ENCODE results near the gene AFF3. TPM values are rescaled to one million over a fixed set of nuclear protein-coding genes. Genes with fewer than 3 reads are reported as not detected.

The AFF3 gene
- total RNA-seq, 1 experiment from 2014 or later: 0.07 TPM

DNA sequence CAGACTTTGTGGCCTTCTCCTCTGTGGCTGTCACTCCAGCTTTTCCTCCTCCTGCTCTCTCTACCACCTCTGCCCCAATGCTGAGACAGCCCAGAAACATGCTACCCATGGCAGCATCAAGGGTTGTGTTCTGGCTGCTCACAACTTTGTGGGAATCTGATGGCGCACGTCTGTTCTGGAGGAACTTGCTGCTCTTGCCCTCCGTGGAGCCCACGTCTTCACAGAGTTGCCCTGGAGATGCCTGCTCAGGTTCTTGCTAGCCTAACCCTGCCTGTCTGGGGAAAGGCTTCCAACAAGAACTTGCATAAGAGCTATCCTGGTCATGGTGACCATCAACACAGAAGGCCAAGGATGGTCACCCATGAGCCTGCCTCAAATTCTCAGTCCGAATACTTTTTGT is 237.4 kb downstream of the AFF3 start:
- Histone ChIP-seq H3K27me3 (ENCODE audit: control insufficient read depth, insufficient read depth, low read length) (no peaks in the 10 kb centered on the region), H3K4me3 (ENCODE audit: insufficient read depth, low read depth, low read length) (no peak overlapping the region), H3K36me3 (replicated peaks; ENCODE audit: control insufficient read depth, insufficient read depth, low read length) (no peaks in the 10 kb centered on the region)
- DNase-seq: no peak

DNA sequence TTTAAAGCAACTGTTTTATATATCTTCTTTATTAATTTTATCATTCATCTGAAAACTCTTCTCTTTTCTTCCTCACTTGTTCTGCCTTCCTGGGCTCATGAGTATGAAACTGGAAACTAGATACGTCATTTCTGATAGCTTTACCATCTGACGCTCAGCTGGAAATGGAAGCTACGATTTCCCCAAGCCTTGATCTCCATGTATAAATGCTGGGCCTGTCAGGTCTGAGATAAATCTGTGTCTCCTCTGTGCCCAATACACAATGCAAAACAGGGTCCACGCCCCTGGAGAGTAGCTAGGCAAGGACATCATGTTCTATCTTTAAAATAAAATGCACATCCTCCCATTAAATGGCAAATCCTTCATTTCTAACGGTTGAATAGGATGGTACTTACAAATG is 238.4 kb downstream of the AFF3 start:
- Histone ChIP-seq H3K36me3 (replicated peaks; ENCODE audit: control insufficient read depth, insufficient read depth, low read length) (no peaks in the 10 kb centered on the region), H3K4me3 (ENCODE audit: insufficient read depth, low read depth, low read length) (no peak overlapping the region), H3K27me3 (ENCODE audit: control insufficient read depth, insufficient read depth, low read length) (no peaks in the 10 kb centered on the region)
- no peak for DNase-seq

DNA sequence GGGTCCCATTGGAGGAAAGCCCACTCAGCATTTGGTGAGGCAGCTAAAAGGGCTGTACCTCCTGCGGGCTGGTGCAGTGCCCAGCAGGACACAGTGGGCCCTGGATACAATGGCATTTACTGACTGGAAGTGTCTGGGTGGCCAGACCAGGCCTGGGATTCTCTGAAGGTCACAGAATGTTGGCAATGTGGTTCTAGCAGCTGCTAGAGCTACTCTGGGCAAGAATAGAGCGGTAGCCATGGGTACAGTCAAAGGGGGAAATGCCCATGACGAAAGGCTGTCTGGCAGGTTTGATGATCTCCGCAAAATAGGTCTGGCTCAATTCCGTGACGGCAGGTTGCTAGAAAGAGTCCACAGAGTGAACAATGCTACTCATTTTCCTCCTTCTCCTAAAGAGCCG is 241.8 kb downstream of the AFF3 start:
- Histone ChIP-seq H3K4me3 (ENCODE audit: insufficient read depth, low read depth, low read length) (no peak overlapping the region), H3K27me3 (ENCODE audit: control insufficient read depth, insufficient read depth, low read length) (no peaks in the 10 kb centered on the region), H3K36me3 (replicated peaks; ENCODE audit: control insufficient read depth, insufficient read depth, low read length) (no peaks in the 10 kb centered on the region)
- no peak for DNase-seq

DNA sequence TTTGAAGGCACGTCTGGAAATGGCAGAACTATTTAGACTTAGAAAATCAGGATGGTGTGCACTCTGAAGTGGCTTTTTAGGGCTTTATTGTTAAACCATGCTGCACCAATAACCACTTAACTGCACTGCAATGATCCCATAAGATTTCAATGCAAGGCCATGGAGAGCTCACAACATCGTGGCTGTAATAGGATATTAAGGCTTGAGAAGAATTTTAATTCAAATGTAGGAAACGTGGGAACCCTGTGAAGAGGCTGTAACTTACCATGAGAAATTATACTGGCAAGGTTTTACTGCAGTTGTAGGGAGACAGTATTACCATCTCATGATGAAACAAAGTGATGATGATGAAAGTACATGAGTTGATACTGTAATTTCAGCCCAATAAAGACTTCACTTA is 242.5 kb downstream of the AFF3 start:
- Histone ChIP-seq H3K36me3 (replicated peaks; ENCODE audit: control insufficient read depth, insufficient read depth, low read length) (no peaks in the 10 kb centered on the region), H3K4me3 (ENCODE audit: insufficient read depth, low read depth, low read length) (no peak overlapping the region), H3K27me3 (ENCODE audit: control insufficient read depth, insufficient read depth, low read length) (no peaks in the 10 kb centered on the region)
- no peak for DNase-seq

DNA sequence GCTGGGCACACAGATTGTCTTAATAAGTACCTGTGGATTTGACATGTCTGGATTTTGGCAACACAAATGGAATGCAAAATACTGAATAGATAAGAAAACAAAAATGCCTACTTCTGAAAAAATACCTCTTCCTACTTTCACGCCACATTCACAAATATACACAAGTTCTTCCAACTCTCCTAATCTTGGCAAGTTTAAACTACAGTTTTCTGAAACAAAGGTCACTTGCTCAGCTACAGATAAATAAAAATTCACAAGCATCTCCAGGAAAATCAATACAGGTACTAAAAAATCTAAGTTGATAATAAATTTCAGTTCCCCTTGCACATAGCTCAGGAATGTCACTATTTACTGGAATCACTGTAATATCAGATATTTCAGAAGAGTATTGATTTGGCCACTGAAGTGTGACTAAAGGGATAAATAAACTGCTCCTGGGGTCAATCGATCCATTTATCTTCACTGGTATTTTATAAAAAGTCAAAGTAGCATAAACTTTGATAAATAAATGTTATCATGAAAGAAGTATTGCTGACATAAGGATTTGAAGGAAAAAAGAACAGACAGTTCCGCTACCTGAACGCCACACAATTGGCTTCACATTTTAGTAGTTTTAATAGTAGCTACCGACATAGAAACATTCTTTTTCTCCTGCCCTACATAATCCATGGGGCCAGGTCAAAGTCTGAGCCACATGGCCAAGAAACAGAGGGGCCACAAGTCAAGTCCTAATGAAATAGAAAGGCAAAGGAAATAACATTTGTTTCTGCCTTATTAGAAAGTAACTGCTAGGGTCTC is 243.1 kb downstream of the AFF3 start:
- no peaks in the 10 kb centered on the region for H3K27me3 ChIP-seq (ENCODE audit: control insufficient read depth, insufficient read depth, low read length)
- no peak for DNase-seq
- no peaks in the 10 kb centered on the region for H3K36me3 ChIP-seq (replicated peaks; ENCODE audit: control insufficient read depth, insufficient read depth, low read length)
- no peak overlapping the region for H3K4me3 ChIP-seq (ENCODE audit: insufficient read depth, low read depth, low read length)

DNA sequence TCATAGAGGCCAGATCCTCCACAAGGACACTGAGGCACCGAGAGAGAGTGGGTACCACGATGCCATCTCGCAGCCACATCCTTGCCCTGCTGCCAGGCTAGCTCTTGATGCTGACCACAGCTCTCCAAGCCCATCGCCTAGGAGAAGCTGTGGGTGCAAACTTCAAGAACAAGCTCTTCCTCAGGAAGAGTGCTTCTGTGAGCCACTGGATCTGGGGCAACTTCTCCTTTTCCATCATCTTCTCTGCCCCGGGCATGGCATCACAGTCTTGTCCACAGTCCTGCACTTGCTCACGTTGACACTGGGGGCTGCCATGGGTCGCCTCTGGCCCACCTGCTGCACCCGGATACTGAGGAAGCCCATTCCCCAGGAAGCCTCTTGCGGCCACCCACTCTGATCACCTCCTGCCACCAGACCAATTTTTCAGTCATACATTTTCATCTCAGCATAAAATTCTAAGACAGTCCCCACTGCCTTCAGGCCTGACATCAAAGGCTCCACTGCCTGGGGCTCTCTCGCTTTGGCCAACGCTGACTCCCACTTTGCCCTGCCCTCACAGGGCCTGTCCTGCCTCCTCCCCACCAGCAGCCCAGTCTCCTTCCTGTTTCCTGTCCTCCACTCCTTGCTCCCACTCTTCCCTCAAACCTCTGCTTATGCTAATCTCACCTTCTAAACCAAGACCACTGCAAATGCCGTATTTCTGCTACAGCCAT is 243.9 kb downstream of the AFF3 start:
- Histone ChIP-seq H3K27me3 (ENCODE audit: control insufficient read depth, insufficient read depth, low read length) (no peaks in the 10 kb centered on the region), H3K4me3 (ENCODE audit: insufficient read depth, low read depth, low read length) (no peak overlapping the region), H3K36me3 (replicated peaks; ENCODE audit: control insufficient read depth, insufficient read depth, low read length) (no peaks in the 10 kb centered on the region)
- no peak for DNase-seq

DNA sequence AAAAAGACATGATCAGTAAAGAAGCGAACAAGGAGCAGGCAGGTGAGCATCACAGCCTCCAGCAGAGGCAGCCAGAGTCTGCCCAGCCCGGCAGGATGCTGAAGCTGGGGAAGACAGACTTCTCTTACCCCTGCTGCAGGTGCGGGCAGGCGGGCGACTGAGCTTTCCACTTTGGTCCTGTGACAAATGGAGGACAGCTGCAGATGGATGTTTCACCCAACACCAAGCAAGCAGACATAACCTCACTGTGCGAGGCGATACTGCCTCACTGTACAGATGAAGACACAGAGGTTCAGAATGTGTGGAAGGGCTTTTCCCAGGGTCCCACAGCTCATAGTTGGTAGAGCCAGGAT is 251.0 kb downstream of the AFF3 start:
- no peak overlapping the region for H3K4me3 ChIP-seq (ENCODE audit: insufficient read depth, low read depth, low read length)
- H3K36me3 ChIP-seq (replicated peaks; ENCODE audit: control insufficient read depth, insufficient read depth, low read length): no peaks in the 10 kb centered on the region
- no peaks in the 10 kb centered on the region for H3K27me3 ChIP-seq (ENCODE audit: control insufficient read depth, insufficient read depth, low read length)
- no peak for DNase-seq

DNA sequence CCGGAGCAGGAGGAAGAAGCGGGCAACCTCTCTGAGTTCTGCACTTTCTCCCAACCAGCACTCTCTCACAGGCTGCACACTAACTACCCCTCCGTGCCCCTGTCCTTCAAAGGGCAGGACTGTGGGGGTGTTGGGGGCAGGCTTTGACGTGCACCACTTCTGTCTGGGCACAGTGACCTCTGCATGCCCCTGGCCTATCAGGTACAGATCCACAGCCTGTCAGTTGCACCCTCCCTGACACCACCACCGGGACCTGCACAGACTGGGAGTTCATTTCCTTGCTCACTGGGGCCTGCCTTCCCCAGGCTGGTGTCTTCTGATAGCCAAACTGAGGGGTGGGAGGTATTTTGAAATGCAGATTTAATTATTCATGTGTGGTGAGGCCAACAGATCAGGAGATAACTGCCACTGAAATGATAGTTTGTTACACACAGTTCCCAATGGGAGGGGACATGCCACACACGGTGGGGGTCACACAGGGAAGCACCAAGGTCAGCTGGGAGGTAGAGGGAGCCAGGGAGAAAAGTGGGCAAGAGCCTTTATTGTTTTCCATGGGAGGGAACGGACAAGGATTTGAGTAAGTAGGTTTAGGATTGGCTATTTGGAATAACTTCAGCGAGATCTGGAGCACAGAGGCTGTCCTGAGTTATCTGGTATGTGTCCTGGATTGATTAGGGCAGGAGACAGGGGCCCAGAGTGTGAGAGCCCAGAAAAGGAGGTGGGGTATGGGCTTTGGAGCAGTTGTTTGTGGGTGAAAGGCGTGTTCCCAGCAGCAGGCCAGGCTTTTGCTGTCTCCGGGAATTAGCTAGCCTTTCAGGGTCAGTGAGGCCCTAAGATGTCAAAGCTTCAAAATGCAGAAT is 251.6 kb downstream of the AFF3 start:
- no peaks in the 10 kb centered on the region for H3K36me3 ChIP-seq (replicated peaks; ENCODE audit: control insufficient read depth, insufficient read depth, low read length)
- H3K4me3 ChIP-seq (ENCODE audit: insufficient read depth, low read depth, low read length): no peak overlapping the region
- DNase-seq: peak; percentile 28
- no peaks in the 10 kb centered on the region for H3K27me3 ChIP-seq (ENCODE audit: control insufficient read depth, insufficient read depth, low read length)

DNA sequence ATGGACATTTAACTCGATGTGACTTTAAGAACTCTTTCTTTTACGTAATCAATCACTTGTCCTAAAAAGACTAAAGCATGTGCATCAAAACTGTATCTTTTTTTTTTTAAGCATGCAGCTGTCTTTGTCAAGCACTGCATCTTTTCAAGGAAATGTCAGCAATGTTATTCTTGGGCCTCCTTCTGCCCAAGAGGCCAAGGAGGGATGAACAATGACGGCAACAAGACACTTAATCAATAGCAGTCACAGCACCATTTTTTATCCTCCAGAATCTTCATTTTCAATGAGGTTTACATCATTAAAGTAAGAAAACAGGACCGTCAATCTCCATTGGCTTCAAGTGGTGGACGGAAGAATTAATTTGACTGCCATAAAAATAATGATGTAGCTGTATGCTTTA is 253.8 kb downstream of the AFF3 start:
- no peak overlapping the region for H3K4me3 ChIP-seq (ENCODE audit: insufficient read depth, low read depth, low read length)
- no peak for DNase-seq

DNA sequence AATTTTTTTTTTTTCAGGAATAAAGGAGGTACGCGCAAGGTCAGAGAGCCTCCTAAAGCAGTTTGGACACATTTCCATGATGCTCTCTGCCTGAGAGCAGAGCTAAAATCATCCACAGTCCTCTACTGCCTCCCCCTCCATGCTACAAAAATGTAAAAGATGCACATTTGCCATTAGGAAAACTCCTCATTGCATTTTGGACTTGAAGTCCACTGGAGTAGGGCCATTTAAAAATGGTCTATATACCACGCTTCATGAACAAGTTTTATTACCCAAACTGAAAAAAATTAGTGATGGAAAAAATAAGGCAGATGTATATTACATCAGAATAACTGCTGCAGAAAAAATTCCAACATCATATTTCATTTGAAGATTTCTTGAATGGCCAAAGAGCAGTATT is 256.0 kb downstream of the AFF3 start:
- DNase-seq: no peak
- Histone ChIP-seq H3K27me3 (ENCODE audit: control insufficient read depth, insufficient read depth, low read length) (no peaks in the 10 kb centered on the region), H3K4me3 (ENCODE audit: insufficient read depth, low read depth, low read length) (no peak overlapping the region), H3K36me3 (replicated peaks; ENCODE audit: control insufficient read depth, insufficient read depth, low read length) (no peaks in the 10 kb centered on the region)

More for the DNA sequence above, 253.8 kb downstream of the AFF3 start:
- Histone ChIP-seq H3K27me3 (ENCODE audit: control insufficient read depth, insufficient read depth, low read length) (no peaks in the 10 kb centered on the region), H3K36me3 (replicated peaks; ENCODE audit: control insufficient read depth, insufficient read depth, low read length) (no peaks in the 10 kb centered on the region)

DNA sequence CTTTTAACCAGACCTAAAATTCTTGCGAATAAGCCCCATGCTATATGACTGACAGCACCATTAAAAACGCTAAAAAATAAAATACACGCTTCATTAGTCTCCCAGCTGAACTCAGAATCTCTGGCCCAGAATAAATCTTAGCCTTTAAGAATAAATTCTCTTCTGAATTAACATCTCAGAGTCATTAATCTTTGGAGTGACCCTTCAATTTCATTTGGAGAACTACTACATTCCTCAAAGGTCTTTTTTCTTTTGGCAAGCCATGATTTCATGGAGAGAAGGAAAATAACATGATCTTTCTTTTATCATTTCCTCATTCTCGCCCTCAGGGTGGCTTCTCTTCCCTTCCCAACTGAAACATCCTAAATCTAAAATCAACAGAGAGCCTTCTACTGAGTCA is 259.0 kb downstream of the AFF3 start:
- Histone ChIP-seq H3K4me3 (ENCODE audit: insufficient read depth, low read depth, low read length) (no peak overlapping the region), H3K36me3 (replicated peaks; ENCODE audit: control insufficient read depth, insufficient read depth, low read length) (no peaks in the 10 kb centered on the region), H3K27me3 (ENCODE audit: control insufficient read depth, insufficient read depth, low read length) (no peaks in the 10 kb centered on the region)
- no peak for DNase-seq

DNA sequence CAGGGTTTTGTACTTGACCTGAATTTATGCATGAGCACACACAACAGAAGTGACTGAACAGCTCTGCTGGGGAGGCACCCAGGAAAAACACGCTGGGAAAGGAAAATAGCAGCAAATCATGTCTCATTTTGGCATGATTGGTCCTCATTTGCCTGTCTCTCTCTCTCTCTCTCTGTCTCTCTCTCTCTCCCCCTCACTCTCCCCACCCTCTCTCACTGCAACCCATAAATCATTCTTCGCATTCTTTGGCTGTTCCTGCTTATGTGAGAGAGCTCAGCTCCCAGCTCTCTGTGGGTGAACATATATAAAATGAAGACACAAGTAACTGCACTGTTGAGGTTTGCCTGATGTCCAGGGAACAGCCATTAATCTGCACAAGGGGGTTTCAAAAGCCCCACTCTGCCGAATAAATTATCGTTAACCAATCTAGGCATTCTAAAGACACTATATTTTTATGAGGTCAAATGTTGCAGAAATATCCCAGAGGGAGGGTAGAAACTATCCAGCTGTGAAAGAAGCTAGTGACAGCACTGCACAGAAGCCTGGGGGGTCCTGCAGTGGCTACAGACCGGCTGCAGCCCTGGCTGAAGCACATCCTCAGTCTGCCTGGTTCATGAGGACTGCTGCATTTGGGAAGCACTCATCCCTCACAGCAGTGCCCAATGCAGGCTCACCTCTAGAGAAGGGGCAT is 260.3 kb downstream of the AFF3 start:
- DNase-seq: peak; percentile 21
- Histone ChIP-seq H3K36me3 (replicated peaks; ENCODE audit: control insufficient read depth, insufficient read depth, low read length) (no peaks in the 10 kb centered on the region), H3K4me3 (ENCODE audit: insufficient read depth, low read depth, low read length) (no peak overlapping the region), H3K27me3 (ENCODE audit: control insufficient read depth, insufficient read depth, low read length) (no peaks in the 10 kb centered on the region)

DNA sequence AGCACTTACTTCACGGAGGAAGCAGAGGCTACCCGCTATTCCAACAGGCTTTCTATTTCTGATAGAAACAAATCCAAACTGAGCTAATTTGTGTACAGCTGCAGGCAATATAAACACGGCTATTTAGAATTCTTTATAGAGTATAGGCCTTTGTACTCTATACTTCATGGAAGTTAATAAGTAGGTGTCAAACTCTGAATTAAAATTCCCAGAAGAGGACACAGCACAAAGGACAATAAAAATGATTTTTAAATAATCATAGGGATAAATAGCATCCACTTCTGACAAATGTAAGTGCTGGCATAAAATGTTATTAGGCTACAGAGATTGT is 261.5 kb downstream of the AFF3 start:
- Histone ChIP-seq H3K36me3 (replicated peaks; ENCODE audit: control insufficient read depth, insufficient read depth, low read length) (no peaks in the 10 kb centered on the region), H3K4me3 (ENCODE audit: insufficient read depth, low read depth, low read length) (no peak overlapping the region), H3K27me3 (ENCODE audit: control insufficient read depth, insufficient read depth, low read length) (no peaks in the 10 kb centered on the region)
- DNase-seq: no peak

DNA sequence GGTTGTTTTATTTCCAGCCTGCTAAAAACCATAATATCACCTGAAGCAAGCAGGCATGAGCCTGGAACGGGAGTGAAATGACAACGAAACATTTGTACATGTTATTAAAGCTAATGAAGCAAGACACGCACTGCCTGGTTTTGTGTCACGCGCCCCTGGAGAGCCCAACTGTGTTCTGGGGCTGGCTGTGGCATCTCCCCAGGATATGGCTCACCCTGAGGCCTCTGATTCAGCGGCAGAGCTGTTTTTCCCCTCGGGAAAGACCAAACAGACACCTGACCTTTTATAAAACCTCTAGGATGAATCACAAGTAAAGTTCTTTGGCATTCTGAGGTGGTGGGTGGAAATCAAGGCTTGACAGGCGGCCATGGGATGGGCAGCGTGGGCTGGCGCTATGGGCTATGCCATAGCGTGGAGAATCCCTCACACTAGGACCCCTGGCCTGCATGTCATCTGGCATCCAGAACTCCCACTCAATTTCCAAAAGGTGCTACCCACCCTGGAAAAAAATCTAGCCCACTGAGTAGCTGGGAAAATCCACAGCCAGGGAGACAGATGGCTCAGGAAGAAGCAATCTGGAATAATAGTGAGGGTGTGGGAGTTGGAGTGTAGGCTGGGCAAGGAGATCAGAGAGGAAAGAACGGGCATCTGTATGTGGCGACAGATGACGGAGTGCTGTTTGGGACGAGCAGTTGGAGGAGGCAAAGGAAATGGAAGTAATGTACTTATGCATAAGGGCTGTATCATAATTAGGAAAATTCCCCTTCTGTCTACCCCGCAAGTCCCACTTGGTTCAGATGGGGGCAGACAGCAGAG is 262.0 kb downstream of the AFF3 start:
- no peak for DNase-seq
- Histone ChIP-seq H3K36me3 (replicated peaks; ENCODE audit: control insufficient read depth, insufficient read depth, low read length) (no peaks in the 10 kb centered on the region), H3K27me3 (ENCODE audit: control insufficient read depth, insufficient read depth, low read length) (no peaks in the 10 kb centered on the region), H3K4me3 (ENCODE audit: insufficient read depth, low read depth, low read length) (no peak overlapping the region)

Measured in H7 (cell line).